CD4-positive, alpha-beta T cell treated with Interleukin-21 for 1 hour (primary cell): Measurements from ENCODE around the gene AGMO.

Source experiments
- DNase-seq: peaks from one replicate; pipeline ENCODE4 v3.0.0-alpha.2; 2020

Gene AGMO

DNA sequence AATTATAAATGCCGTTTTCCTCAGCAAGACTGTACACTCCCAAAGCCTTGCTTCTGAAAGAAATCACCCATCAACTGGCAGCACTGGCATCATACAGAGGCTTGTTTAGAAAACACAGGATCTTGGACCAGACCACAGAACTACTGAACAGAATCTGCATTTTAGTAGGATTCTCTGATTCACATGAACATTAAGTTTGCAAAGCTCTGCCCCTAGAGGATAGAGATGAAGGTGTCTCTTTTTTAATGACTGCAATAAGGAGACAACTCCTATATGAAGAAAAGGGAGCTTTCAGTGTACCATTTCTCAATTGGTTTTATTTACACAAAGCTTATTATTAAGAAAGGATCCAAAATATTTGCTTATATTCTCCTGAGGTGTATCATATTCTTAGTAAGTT, 172.7 kb downstream of the AGMO start:
- no peak for DNase-seq

DNA sequence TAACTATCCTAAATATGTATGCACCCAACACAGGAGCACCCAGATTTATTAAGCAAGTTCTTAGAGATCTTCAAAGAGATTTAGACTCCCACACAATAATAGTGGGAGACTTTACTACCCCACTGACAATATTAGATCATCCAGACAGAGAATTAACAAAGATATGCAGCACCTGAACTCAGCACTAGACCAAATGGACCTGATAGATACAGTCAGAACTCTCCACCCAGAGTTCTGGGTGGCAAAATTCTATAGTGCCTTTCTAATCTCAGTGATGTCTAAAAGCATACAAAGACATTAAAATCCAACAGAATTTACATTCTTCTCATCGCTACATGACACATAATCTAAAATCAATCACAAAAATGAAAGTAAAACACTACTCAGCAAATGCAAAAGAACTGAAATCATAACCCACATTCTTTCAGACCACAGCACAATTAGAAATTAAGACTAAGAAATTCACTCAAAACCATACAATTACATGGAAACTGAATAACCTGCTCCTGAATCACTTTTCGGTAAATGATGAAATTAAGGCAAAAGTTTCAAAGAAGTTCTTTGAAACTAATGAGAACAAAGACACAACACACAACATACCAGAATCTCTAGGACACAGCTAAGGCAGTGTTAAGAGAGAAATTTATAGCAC, 183.2 kb downstream of the AGMO start:
- no peak for DNase-seq

DNA sequence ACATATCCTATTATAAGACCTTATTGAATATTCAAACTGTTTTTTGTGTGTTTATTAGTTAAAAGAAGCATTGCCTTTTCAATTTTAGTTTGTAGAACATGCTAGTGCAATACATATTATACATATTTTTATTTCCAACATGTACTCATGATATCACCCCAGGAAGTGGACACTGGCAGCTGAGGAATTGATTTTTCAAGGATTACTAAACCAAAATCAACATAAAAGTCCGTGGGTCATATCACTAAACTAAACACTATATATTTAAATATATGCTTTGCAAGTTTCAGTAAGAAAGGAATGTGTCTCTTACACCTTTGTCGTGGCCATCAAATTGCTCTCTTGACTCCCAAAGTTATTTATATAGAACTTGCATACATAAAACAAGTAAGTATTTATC, 185.2 kb downstream of the AGMO start:
- no peak for DNase-seq

DNA sequence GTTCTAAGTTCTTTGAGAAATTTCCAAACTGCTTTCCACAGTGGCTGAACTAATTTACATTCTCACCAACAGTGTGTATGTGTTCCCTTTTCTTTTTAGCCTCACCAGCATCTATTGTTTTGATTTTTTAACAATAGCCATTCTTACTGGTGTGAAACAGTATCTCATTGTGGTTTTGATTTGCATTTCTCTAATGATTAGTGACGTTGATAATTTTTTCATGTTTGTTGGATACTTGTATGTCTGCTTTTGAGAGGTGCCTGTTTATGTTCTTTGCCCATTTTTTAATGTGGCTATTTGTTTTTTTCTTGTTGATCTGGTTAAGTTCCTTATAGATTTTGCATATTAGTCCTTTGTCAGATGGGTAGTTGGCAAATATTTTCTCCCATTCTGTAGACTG, 191.4 kb downstream of the AGMO start:
- no peak for DNase-seq

DNA sequence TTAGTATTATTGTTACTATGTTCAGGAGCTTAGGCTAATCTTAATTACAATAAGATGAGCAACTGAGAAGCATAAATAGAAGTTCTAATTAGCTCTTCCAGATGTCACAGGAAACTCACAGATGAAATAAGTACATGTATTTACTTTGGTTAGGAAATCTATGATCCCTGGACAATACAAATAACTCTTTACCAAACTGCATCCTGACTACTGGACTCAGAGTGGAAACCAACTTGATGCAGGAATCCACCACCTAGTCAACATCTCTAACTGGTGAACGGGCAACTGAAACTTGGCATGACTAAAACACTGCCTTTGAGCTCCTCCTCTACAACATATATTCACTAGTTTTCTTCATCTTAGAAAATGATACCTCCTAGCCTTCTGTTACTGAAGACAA, 193.2 kb downstream of the AGMO start:
- DNase-seq = no peak

DNA sequence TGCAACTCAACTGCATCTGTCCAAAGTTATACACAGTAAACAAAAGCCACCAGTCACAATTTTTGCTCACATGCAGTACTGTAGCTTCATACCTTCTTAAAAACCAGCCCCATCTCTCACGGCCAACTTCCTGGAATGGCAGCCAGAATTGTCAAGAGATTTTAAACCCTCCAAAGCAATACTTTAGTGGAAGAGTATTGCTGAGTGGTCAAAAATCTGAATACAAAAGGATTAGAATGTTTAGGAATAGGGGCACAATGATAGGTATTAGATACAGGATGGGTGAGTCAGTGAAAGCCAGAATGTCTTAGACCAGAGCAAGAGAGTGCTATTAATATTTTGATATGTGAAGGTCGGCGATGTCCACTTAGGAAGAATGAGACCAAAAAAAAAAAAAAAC, 193.9 kb downstream of the AGMO start:
- no peak for DNase-seq

DNA sequence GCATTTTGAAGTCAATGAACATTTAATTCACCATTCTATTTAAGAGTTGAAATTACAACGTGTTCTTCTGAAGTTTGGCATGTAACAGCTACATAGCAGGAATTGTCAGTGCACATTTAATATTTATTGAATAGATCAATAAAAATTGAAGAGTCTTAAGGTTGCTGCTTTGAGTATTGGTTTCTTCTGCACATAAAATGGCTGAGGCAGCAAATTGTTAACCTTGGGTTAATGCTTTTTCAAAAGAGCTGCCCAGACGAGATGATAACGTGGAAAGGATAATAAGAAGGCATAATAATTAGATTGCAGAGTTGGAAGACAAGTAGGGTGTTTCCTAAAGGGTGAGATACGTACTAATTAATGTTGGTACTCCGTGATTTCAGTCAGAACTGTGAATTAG, 203.7 kb downstream of the AGMO start:
- DNase-seq = no peak

DNA sequence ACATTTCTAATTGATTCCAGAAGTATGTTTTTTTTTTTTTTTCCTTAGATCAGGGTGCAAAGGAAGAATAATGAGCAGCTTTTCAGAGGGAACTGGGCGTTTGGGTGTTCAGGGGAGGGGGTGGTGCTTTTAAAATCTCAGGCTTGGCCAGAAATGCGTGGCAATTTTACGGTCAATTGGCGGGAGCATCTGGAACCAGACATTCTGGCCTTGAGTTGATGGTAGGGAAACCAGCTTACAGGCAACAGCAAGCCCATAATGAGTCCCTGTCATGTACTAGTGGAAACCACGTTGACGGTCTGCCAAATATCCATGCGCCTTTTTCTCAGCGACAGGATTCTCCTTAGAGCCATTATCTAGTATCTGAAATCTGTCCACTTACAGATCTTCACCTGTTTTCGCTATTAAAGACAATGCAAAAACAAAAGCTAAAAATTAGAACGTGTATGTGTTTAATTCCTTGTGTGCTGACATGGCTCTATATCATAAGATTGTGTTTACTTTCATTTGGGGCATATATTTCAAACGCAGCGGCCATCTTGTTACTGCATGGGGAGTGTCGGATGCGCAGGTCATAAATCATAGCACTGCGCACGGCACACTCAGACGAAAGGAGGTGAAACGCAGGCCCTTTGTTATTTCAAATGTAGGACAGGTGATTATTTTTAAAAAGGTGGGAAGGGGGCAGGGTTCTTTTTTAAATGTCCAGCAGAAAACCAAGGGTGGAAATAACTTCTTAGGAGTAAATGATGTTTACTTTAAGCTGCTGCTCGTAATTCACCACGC, 209.2 kb downstream of the AGMO start:
- no peak for DNase-seq

DNA sequence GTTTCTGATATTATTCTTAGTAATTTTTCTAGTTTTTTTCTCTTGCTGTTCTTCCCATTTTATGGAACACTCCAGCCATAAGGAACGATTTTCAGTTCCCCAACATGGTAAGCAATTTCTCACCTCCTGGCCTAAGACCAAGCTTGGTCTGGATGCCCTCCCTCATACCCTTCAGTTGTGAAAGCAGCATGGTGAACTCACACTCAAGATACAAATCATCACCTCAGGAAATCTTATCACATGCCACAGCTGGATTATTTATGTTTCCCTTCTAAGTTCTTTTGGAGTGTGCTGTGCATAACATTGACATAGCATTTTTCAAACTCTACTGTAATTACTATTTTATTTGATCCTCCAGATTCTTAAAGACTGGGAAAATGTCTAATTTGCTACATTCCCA, 216.6 kb downstream of the AGMO start:
- no peak for DNase-seq

DNA sequence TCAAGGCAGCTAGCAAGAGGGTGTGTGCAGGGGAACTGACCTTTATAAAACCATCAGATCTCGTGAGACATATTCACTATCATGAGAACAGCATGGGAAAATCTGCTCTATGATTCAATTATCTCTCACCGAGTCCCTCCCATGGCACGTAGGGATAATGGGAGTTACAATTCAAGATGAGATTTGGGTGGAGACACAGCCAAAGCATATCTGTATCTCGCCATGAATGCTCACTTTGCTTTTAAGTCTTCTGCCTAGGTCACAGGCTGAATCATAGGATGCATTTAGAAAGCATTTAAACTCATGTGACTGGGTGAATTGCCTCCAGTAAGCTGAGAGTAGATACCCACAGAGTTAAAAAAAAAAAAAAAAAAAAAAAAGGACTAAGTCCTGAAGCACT, 220.0 kb downstream of the AGMO start:
- DNase-seq = no peak

DNA sequence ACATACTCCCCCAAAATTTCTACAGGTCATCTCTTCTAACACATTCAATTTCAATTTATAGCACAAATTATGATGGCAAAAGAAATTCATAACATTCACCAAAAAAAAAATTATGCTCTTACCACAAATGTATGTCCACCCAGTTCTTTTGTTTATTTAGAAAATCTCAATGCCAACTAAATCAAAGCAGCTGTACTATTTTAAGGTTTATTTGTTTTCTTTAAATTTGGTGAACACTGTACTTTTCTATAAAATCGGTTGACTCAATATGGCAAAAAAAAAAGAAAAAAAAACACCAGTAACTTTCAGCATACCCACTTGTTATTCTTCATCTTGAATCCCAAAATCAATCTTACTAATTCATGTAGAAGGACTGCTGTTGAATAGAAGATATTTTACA, 225.7 kb downstream of the AGMO start:
- no peak for DNase-seq

DNA sequence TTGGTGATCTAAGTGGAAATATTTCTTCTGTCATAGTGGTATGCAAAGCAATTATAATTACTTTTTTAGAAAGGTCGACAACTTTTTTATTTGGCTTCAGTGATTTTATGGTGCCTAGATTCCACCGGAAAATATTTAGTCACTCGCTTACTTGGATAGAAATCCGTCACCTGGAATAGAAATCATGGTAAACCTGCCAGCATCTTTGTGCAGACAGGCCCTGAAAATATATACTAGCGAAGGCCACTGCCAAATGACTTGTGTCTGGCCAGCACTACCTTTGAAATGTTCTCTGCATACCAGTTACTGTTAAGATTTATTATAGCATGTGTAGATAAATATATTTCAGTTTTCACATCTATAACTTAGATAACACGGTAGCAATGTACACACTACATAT, 226.4 kb downstream of the AGMO start:
- DNase-seq = no peak

DNA sequence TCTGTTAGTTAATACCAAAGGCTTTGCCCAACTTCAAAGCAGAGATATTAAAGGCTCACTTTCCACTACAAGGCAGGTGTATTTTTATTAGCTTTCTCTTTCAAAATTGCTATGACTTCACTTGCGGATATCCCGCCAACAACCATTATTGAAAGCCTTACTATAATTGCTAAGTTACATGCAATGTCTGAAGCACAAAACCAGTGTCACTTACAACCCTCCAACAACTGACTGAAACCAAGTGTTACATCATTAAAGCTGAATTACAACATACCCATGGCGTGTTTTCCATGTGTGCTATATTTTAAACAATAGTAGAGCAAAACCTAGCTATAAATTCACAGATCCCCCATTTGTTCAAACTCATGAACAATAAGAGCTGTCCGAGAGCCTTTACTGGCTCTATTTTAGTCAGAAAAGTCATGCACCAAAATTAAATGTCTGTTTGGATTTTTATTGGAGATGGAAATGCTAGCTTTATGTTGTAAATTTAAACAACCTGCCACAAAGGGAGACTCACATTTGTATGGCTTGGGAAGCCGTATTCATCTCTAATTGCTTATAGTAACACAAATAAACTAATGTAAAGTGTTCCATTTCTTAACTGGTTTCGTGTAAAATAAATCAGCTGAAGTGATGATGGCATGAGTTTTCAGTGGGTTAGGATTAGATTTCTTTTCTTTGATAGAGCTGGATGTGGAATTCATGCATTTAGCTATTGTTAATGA, 227.1 kb downstream of the AGMO start:
- no peak for DNase-seq

DNA sequence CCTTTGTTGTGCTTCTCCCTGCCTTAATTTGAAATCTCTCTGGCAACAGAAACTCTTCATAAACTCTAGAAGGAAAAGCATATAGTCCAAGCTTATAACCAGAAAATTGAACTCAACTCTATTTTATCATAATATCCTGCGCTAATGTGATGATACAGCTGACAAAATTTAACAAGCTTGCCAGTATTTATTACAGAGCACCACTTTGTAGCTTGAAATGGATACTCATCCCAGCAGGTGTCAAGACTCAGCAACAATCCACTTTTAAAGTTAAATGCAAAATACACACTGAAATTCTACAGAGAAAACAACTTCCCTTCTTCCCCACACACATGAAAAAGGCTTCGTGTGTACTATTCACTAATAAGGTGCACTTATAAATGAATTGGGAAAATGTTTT, 228.9 kb downstream of the AGMO start:
- no peak for DNase-seq

DNA sequence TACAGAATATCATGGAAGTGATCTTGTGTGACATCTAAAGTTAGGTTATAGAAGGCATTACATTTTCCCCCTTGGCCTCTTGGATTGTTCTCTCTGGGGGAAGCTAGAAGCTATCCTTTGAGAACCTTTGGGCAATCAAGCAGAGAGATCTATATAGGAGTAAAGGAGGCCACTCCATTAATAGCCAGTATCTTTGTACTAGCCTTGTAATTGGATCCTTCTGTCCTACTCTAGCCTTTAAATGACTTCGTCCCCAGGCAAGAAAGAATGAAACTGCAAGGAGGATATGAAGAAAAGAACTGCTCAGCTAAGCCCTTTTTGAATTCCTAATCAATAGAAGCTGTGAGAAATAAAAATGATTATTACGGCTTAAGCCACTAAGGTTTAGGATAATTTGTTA, 230.9 kb downstream of the AGMO start:
- DNase-seq = no peak

DNA sequence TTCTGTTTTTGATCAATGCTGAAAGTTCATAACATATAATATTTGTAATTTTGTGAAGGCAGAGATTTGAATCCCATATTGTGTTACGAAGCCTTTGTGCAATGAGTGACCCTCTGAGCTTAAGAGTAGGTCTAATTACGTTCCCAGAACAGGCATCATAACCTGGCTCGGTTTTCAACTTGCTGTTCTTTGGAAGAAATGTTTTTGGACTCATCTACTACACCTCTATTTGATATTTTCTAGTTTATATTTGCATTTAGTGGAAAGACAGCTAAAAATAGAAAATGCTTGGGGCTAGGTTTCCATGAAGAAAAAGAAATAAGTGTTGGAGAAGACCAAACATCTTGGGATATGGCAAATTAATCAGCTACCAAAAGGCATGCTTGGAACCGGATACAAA, 234.8 kb downstream of the AGMO start:
- no peak for DNase-seq

DNA sequence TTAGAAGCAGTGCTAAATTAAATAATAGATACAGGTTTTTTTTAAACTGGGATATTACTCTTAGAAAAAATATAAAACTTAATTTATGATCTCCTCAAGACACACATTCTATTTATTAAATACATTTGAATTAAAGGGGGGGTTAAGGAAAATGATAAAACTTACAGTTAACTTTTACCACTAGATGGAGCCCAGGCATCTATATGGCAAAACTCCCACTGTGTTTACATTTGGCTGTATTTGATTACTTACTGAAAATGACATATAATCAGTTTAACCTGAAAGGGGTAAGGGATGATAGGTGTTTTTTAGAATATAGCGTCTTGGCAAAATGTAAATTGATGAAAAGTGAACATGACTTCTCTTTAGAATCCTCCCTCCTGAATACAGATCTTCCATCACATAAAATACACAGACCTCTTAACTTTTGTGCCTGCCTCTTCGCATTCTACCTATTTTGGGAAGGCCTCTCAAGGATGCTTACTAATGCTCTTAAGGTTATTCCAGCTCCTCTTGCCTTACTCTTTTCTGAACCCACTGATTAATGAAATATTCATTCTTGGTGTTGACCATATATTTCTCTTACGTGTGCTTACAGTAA, 235.7 kb downstream of the AGMO start:
- DNase-seq = no peak

DNA sequence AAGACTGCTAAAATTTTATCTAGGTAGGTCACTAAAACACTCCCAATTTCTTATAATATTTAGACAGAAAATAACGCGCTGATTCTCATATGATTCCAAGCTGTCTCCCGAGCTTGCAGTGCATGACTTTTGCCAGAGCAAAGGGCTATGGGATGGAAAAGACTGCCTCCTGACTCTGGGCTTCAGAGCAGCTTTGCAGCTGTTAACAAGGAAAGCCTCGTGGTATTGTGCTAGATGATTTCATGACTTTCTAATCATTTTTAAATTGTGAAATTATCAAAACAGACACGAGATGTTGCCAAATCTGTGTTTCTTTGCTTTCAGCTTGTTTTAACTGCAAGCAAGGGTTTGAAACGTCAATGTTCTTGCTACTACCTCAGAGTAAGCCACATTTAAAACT, 238.3 kb downstream of the AGMO start:
- DNase-seq = no peak

DNA sequence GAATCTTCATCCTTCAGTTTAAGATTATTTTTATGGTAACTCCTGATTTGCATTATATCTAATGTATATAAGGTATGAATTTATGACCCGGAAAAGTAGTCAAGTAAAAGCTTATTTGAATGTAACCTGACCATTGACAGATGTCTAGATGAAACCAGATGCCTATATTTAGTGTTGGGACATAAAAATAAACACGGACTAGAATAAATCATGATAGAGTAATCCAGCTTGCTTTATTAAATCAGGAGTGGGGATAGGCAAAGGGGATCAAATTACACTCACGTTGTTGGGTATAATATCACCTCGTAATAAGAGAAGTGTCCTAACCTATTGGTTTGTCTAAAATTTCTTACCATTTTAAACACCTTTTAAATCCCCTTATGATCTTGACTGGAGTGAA, 244.6 kb downstream of the AGMO start:
- no peak for DNase-seq

DNA sequence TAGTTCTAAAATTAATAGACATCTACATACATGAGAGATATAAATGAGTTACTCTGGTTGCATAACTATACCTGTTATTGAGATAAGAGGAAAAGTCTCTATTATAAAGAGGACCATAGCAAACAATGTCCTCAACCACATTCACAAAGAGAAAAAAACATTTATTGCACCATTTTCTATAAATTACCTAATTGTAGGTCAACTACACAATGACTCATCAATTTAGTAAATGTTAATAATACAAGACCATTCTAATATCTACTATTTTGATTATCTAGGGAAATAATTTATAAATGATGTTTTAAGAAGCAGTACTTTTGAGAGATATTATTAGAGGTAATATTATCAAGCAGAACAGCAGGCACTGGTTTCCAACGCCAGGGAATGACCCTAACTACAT, 246.1 kb downstream of the AGMO start:
- no peak for DNase-seq

DNA sequence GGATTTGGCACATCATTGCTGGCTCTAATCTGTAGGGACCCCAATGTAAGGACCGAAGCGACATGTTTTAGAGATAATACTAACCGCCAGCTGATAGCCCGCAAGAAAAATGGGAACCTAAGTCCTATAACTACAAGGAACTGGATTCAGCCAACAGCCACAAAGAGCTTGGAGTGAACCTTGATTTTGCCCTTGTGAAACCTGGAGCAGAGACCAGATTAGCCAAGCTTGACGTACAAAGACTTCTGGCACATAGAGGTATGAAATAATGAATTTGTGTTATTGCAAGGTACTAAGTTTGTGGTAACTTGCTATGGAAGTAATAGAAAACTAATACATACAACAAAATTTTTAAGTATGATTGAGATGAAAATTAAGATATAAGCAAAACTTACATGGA, 246.9 kb downstream of the AGMO start:
- DNase-seq = no peak

DNA sequence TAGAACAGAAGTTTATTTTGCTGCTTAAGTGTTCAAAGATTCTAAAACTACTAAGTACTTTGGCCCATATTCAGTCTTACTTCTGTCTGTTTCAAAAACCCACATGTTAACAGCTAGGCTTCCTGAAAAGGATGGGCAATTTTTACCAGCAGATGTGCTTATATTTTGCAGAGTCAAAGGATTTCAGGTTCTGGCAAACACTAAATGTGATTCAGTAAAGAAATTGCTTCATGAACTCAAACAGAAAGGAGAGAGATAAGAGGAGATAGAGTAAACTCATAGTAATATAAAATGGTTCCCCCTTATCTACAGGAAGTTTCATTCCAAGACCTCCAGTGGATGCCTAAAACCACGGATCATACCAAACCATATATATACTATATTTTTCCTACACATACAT, 248.5 kb downstream of the AGMO start:
- no peak for DNase-seq

DNA sequence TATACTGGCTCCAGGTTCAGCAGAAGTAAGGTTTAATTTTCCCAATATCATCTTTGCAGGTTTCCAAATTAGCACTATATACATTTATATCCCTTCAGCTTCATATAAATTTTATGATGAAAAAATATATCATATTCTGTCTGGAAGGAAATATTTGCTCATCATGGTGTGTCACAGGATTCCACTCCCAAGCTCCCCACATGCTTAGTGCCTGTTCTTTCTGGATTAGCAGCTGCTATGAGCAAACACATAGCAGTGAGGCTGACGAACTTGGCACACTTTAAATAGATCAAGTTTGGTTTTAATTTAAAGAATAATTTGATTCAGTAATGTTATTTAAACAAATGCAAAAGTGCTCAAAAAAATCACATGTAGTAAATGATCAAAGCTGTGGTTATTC, 251.9 kb downstream of the AGMO start:
- no peak for DNase-seq

DNA sequence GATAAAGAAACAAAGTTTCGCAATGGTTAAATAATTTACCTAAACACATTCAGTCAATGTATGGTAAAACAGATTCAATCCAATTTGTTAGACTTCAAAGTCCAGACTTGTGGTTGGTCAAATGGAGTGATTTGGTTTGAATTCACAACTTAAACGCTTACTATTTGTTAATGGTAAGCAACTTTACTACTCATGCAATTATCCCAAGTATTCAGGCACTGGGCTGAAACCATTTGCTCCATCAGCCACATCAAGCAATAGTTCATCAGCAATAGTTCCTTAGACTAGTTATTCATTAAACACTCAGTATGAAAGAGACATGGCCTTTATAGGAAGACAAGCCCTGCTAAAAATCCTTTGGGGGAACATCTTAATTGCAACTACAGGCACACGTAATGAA, 253.0 kb downstream of the AGMO start:
- no peak for DNase-seq
